Neural crest cell (in vitro differentiated cells): ENCODE data around the gene OLFM4. TPM values are rescaled to one million over a fixed set of nuclear protein-coding genes. Genes with fewer than 3 reads are reported as not detected.

Experiments
- DNase-seq: peaks from one replicate; pipeline ENCODE4 v3.0.0; 2021; ENCODE audit warnings: low read depth, mixed read lengths, low spot score
- H3K27ac Mint-ChIP-seq: one replicate; pipeline ENCODE4 v1.8.0; 2021; ENCODE audit warnings: mild to moderate bottlenecking, mixed read lengths; ENCODE audit not compliant: unreplicated experiment
- H3K27me3 Mint-ChIP-seq: 2 replicates; pipeline ENCODE4 v1.8.0; 2021; ENCODE audit warnings: low read depth, mild to moderate bottlenecking, mixed read lengths
- H3K36me3 Mint-ChIP-seq: 2 replicates; pipeline ENCODE4 v1.8.0; 2021; ENCODE audit warnings: low read depth, mild to moderate bottlenecking, mixed read lengths
- H3K4me1 Mint-ChIP-seq: 2 replicates; pipeline ENCODE4 v1.8.0; 2021; ENCODE audit warnings: mixed read lengths
- H3K4me3 Mint-ChIP-seq: one replicate; pipeline ENCODE4 v1.8.0; 2021; ENCODE audit warnings: mild to moderate bottlenecking, mixed read lengths
- H3K9me3 Mint-ChIP-seq: 2 replicates; pipeline ENCODE4 v1.8.0; 2021; ENCODE audit warnings: mixed read lengths
- total RNA-seq: library from RNA; stranded (reverse); gene quantifications from 2 replicates; pipeline ENCODE4 v1.2.1, GENCODE V29; 2021
- TF ChIP-seq, protein P1 (sequence below): fragments of 200-600 bp; sonication (generic); conservative IDR thresholded peaks from 2 replicates; pipeline ENCODE4 v1.5.0; 2021; ENCODE audit warnings: antibody characterized with exemption, mild to moderate bottlenecking

The OLFM4 gene
- total RNA-seq, 1 donor from 2014 or later, result not detected

DNA sequence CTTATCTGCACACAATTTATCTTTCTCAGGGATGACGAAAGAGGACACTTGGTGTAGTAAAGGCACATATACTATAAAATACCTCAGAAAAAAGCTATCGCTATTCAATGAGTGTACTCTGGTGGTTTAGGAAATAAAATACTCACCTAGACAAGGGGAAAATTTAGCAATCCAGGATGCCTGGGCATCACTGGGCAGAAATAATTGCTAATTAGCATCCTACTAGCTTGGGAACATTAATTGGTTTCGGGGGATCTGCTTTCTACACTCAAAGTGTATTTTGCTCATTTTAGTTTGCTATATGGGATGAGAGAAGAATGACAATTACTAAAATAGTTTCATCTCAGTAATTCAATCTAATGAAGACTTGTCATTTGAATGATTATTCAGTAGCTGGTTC lies 60.3 kb downstream of the OLFM4 start:
- Mint-ChIP-seq H3K4me3 (no peak overlapping the region), H3K27ac (no peak overlapping the region), H3K9me3 (peaks cover 15% of the 10 kb centered on the region), H3K27me3 (no peaks in the 10 kb centered on the region), H3K4me1 (peaks cover 20% of the 10 kb centered on the region), H3K36me3 (peaks cover 4% of the 10 kb centered on the region)
- no peak for DNase-seq
- TF ChIP-seq, protein P1, sequence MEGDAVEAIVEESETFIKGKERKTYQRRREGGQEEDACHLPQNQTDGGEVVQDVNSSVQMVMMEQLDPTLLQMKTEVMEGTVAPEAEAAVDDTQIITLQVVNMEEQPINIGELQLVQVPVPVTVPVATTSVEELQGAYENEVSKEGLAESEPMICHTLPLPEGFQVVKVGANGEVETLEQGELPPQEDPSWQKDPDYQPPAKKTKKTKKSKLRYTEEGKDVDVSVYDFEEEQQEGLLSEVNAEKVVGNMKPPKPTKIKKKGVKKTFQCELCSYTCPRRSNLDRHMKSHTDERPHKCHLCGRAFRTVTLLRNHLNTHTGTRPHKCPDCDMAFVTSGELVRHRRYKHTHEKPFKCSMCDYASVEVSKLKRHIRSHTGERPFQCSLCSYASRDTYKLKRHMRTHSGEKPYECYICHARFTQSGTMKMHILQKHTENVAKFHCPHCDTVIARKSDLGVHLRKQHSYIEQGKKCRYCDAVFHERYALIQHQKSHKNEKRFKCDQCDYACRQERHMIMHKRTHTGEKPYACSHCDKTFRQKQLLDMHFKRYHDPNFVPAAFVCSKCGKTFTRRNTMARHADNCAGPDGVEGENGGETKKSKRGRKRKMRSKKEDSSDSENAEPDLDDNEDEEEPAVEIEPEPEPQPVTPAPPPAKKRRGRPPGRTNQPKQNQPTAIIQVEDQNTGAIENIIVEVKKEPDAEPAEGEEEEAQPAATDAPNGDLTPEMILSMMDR, result no peak

- Mint-ChIP-seq H3K9me3 (peaks cover 12% of the 10 kb centered on the region), H3K27ac (no peak overlapping the region), H3K36me3 (peaks cover 4% of the 10 kb centered on the region), H3K27me3 (no peaks in the 10 kb centered on the region), H3K4me1 (peaks cover 20% of the 10 kb centered on the region), H3K4me3 (no peak overlapping the region)
- TF ChIP-seq, protein P1, result no peak
- no peak for DNase-seq
These were observed 61.3 kb downstream of the OLFM4 start for GRCh38 chr13:53089951-53090350.

- Mint-ChIP-seq H3K27ac (no peak overlapping the region), H3K9me3 (peaks cover 12% of the 10 kb centered on the region), H3K27me3 (no peaks in the 10 kb centered on the region), H3K36me3 (peaks cover 4% of the 10 kb centered on the region), H3K4me1 (peaks cover 20% of the 10 kb centered on the region), H3K4me3 (no peak overlapping the region)
- TF ChIP-seq, protein P1, result no peak
- no peak for DNase-seq
These were observed 61.8 kb downstream of the OLFM4 start for GRCh38 chr13:53090461-53090860.

- TF ChIP-seq, protein P1, result no peak
- no peak overlapping the region for H3K4me3 Mint-ChIP-seq
- no peak for DNase-seq
- H3K27ac Mint-ChIP-seq, result peak overlapping the region; percentile 14
- peaks cover 4% of the 10 kb centered on the region for H3K36me3 Mint-ChIP-seq
- H3K4me1 Mint-ChIP-seq, result peaks cover 20% of the 10 kb centered on the region
- peaks cover 12% of the 10 kb centered on the region for H3K9me3 Mint-ChIP-seq
- H3K27me3 Mint-ChIP-seq, result no peaks in the 10 kb centered on the region
These were observed 64.3 kb downstream of the OLFM4 start for GRCh38 chr13:53092931-53093330.

DNA sequence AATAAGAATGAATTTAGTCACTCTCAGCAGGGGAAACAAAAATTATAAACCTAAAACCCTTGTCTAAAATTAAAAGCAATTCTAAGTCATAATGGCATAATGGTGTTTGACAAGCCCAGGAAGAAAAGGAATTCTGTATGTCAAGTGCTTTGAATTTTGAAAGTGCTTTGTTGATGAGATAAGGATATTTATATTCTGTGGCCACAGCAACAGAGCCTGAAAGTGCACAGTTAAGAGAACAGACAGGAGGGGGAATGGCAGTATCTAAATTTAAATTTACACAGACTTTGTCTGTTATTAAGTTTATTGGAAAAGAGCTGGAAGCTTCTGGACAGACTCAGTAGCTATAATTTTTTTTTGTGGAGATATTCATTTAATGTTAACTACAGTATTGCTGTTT lies 69.8 kb downstream of the OLFM4 start:
- H3K9me3 Mint-ChIP-seq, result no peaks in the 10 kb centered on the region
- no peak overlapping the region for H3K27ac Mint-ChIP-seq
- H3K4me3 Mint-ChIP-seq, result no peak overlapping the region
- H3K27me3 Mint-ChIP-seq, result no peaks in the 10 kb centered on the region
- DNase-seq, result no peak
- TF ChIP-seq, protein P1, result no peak
- no peaks in the 10 kb centered on the region for H3K4me1 Mint-ChIP-seq
- no peaks in the 10 kb centered on the region for H3K36me3 Mint-ChIP-seq
